LoVo (cell line): ENCODE measurements around the gene C3.
"Not testable (repeated sequence)": the region's sequence is repeated elsewhere in the genome, so short reads cannot be mapped to it uniquely, and the experiment has no call there.

ENCODE experiments used
- DNase-seq: peaks from one replicate; pipeline ENCODE4 v3.0.0-alpha.2; 2016; ENCODE audit warnings: low spot score

The C3 gene

DNA sequence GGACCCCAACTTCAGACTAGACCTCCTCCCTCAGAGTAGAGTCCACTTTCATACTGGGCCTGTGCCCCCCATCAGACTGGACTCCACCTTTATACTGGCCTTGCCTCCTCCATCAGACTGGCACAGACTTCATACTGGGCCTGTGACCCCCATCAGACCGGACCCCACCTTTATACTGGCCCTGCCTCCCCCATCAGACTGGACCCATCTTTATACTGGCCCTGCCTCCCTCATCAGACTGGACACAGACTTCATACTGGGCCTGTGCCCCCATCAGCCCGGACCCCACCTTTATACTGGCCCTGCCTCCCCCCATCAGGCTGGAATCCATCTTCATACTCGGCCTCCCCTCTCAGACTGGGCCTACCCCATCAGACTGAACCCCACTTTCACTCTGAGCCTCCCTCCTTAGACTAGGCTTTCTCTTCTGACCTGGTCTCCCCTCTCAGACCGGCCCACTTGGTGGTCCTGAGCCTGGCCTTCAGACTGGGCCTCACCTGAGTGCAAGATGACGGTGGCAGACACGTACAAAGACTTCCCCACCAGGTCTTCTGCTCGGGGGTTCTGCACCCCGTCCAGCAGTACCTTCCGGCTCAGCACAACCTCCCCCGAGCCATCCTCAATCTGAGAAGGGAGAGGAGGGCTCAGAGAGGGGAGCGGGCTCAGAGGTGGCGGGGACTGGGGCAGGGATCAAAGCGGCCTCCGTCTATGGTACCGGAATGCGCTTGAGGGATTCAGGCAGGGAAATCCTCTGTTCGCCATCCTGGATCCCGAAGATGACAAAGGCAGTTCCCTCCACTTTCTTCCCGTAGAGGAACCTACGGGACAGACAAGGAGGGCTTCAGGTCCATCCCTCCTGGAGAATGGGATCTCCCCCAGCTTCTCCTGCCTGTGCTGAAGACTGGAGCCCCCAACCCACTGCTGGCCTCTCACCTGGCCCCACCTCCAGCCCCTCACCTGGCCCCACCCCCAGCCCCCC is 7.5 kb downstream of the C3 start:
- DNase-seq, result no peak

GRCh38 chr19:6712231-6712630 is 8.2 kb downstream of the C3 start:
- DNase-seq, result no peak

DNA sequence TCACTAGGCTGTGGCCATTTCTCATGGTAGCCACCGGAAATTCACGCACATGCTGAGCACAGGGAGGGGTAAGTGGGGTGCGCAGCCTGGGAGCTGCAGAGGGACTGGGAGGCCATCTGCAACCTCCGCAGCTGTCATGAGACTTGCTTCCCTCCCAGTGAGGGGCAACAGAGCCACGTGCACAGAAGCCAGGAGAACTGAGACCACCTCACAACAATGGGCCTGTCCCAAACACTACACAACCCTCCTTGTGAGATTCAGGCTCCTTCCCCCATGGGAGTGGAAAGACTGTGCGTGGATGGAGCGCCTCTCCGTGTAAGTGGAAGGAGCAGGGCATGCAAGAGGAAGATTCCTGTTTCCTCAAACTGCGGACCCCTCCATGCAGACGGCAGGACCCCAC is 8.8 kb downstream of the C3 start:
- no peak for DNase-seq

DNA sequence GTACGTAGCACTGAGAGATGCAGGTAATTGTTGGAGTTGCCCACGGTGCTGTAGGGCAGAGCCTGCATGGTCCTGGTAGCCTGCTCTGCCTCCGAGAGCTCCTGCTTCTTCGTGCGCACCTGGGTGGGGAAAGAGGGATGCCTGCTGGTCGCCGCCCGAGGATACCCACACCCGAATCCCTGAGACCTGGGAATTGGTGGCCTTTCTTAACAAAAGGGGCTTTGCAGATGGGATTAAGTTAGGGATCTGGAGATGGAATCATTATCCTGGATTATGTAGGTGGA is 9.4 kb downstream of the C3 start:
- no peak for DNase-seq

GRCh38 chr19:6710273-6711077 is 10.0 kb downstream of the C3 start:
- no peak for DNase-seq

DNA sequence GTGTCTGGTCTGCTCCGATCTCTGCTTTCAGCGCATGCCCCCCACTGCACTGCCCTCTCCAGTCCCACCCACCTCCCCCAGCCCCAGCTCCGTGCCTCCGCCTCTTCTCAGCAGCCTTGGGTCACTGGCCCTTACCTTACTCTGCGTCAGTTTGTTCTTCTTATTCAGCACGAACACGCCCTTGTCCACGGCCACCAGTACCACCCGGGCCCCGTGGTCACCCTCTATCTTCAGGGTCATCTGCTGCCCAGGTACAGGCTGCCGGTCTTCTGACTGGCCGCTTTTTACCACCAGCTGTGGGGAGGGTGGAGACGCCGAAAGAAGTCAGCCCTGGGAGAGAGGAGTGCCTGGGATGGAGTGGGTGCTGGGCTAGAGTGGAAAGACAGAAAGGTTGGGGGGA is 10.9 kb downstream of the C3 start:
- DNase-seq, result no peak

GRCh38 chr19:6708913-6709312 is 11.5 kb downstream of the C3 start:
- not testable (repeated sequence) for DNase-seq

- DNase-seq, result no peak
These were observed 12.1 kb downstream of the C3 start for GRCh38 chr19:6708346-6708745.

- no peak for DNase-seq
These were observed 12.8 kb downstream of the C3 start for GRCh38 chr19:6707658-6708018.

- no peak for DNase-seq
These were observed 13.3 kb downstream of the C3 start for GRCh38 chr19:6707011-6707657.

DNA sequence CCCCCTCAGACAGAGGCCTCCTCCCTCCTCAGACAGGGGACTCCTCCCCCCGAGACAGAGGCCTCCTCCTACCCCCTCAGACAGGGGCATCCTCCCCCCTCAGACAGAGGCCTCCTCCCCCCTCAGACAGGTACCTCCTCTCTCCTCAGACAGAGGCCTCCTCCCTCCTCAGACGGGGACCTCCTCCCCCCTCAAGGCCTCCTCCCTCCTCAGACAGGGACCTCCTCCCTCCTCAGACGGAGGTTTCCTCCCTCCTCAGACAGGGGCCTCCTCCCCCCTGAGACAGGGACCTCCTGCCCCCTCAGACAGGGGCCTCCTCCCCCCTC is 13.9 kb downstream of the C3 start:
- no peak for DNase-seq

- no peak for DNase-seq
These were observed 14.4 kb downstream of the C3 start for GRCh38 chr19:6705931-6706632.

DNA sequence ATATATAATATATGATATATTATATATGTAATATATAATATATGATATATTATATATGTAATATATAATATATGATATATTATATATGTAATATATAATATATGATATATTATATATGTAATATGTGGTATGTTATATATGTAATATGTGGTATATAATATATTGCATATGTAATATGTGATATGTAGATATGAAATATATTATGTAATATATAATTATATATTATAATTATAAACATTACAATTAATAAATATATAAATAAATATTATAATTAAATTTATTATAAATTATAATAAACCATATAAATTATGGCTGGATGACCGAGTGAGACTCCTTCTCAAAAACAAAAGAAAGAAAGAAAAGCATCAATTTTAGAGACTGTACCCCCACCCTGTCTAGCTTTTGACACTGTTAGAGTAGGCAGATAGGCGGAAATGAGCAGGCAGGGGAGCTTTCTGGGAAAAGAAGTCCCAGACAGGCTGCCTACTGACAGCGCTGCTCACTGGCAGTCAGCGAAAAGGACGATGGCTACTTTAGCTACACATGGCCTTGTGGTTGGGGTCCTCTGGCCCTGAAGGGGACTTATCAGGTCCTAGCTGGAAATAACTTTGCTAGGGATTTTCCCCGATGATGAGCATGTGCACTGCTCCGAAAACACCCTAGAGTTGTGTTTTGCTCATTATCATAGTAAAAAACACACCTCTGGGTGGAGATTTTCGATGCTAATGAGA is 19.7 kb downstream of the C3 start:
- no peak for DNase-seq

DNA sequence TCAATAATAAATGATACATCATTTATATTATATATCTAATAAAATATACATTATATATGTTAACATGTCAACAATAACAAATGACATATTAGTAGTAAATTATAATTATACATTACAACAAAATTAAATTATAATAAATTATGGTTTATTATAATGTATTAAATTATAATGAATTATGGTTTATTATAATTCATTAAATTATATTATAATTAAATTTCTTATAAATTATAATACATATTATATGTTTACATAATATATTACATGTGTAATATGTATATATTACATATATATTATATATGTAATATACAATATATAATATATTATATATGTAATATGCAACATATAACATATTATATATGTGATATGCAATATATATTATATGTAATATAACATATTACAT is 20.5 kb downstream of the C3 start:
- DNase-seq, result no peak

GRCh38 chr19:6697291-6697690 is 23.2 kb downstream of the C3 start:
- DNase-seq, result no peak

- DNase-seq, result no peak
These were observed 24.1 kb downstream of the C3 start for GRCh38 chr19:6696239-6696820.

- DNase-seq, result no peak
These were observed 26.2 kb downstream of the C3 start for GRCh38 chr19:6694147-6694815.

DNA sequence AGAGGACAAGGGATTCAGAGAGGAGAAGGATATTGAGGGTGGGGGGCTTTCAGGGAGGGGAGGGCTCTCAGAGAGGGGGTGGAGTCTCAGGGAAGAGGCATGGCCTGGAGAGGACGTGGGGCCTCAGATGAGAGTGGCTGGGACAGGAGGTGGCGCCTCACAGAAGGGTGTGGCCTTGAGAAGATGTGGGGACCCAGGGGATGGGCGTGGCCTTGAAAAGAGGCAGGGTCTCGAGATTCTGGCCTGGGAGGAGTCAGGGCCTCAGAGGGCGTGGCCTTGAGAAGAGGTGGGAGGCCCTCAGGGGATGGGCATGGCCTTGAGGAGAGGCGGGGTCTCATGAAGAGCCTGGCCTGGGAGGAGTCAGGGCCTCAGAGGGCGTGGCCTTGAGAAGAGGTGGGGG is 26.8 kb downstream of the C3 start:
- no peak for DNase-seq

DNA sequence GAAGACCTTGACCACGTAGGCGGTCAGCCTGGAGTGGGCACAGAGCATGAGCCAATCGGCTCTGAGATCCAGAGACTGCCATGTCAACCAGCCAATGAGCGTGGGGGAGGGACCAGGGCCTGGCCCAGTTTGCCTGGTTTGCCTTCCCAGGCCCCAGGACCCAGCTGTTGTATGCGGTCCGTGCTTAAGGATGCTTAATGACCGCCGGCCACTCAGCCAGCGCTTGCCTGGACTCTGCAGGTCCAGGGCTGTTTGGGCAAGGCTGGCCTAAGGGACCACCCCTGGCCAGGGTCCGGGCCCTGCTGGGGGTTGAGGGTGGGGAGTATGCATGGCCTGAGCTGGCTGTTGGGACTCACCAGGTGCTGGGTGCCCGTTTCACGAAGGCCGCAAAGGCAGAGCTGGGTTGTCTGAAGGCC is 27.4 kb downstream of the C3 start:
- DNase-seq, result no peak

DNA sequence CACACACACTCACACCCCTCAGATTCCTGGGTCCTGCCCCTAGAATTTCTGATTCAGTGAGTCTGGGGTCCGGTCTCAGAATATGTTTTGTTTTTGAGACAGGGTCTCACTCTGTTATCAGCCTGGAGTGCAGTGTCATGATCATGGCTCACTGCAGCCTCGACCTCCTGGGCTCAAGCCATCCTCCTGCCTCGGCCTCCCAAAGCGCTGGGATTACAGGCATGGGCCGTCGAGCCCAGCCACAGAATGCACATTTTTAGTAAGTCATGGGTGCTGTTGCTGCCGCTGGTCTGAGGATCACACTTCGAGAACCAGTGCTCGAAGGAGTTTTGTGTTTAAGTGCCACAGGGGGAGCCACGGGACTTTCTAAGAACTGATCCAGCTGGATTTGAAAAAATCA is 28.4 kb downstream of the C3 start:
- DNase-seq, result no peak

DNA sequence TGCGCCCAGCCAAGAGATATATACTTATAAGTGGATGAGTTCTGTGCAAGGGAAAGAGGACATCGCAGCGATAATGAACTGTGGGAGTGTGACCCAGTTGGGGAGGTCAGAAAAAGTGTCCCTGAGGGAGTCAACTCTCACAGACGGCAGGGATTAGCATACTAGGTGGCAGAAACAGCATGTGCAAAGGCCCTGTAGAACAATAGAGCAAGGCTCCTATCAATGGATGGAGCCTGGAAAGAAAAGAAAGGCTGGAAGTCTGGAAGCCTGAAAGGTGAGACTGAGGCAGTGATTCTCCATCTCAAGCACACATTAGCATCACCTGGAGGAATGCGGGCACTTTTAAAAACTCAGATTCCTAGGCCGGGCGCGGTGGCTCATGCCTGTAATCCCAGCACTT is 29.1 kb downstream of the C3 start:
- no peak for DNase-seq
